Neural progenitor cell (in vitro differentiated cells): ENCODE measurements around the gene MT1B. TPM values are rescaled to one million over a fixed set of nuclear protein-coding genes. Genes with fewer than 3 reads are reported as not detected.

ENCODE experiments used
- DNase-seq: peaks from one replicate; pipeline ENCODE4 v3.0.0-alpha.2; 2016; ENCODE audit warnings: low spot score
- H2AFZ ChIP-seq: fragments of 200-600 bp; sonication (generic); replicated peaks from 2 replicates; pipeline ENCODE4 v1.6.1; 2016; ENCODE audit warnings: antibody characterized with exemption
- H3F3A ChIP-seq: fragments of 200-600 bp; sonication (generic); 2 replicates; pipeline ENCODE4 v1.6.1; 2016; ENCODE audit warnings: antibody characterized with exemption, low read depth
- H3K27ac ChIP-seq: fragments of 200-600 bp; sonication (generic); 2 replicates; pipeline ENCODE4 v1.5.1; 2016; ENCODE audit warnings: mild to moderate bottlenecking
- H3K27me3 ChIP-seq: fragments of 200-600 bp; sonication (generic); 2 replicates; pipeline ENCODE4 v1.6.1; 2016; ENCODE audit warnings: mild to moderate bottlenecking, moderate library complexity
- H3K36me3 ChIP-seq: fragments of 200-600 bp; sonication (generic); 2 replicates; pipeline ENCODE4 v1.5.1; 2016
- H3K4me1 ChIP-seq: fragments of 200-600 bp; sonication (generic); 2 replicates; pipeline ENCODE4 v1.6.1; 2016; ENCODE audit warnings: mixed run types
- H3K4me2 ChIP-seq: fragments of 200-600 bp; sonication (generic); 2 replicates; pipeline ENCODE4 v1.6.1; 2016
- H3K4me3 ChIP-seq: fragments of 200-600 bp; sonication (generic); 2 replicates; pipeline ENCODE4 v1.5.1; 2016
- H3K79me2 ChIP-seq: fragments of 200-600 bp; sonication (generic); 2 replicates; pipeline ENCODE4 v1.6.1; 2016; ENCODE audit warnings: low read depth
- H3K9ac ChIP-seq: fragments of 200-600 bp; sonication (generic); 2 replicates; pipeline ENCODE4 v1.6.1; 2016
- H3K9me3 ChIP-seq: fragments of 200-600 bp; sonication (generic); 2 replicates; pipeline ENCODE4 v1.5.1; 2016; ENCODE audit warnings: low read depth
- H4K20me1 ChIP-seq: fragments of 200-600 bp; sonication (generic); 2 replicates; pipeline ENCODE4 v1.6.1; 2016; ENCODE audit warnings: low read depth
- H3K27ac Mint-ChIP-seq: 3 replicates; pipeline ENCODE4 v1.8.0; 2021; ENCODE audit warnings: mixed read lengths
- H3K27me3 Mint-ChIP-seq: 2 replicates; pipeline ENCODE4 v1.8.0; 2022; ENCODE audit warnings: low read depth, mild to moderate bottlenecking, inconsistent platforms, moderate library complexity, mixed read lengths; ENCODE audit not compliant: insufficient read depth
- H3K36me3 Mint-ChIP-seq: 3 replicates; pipeline ENCODE4 v1.8.0; 2021; ENCODE audit warnings: mixed read lengths
- H3K4me1 Mint-ChIP-seq: 3 replicates; pipeline ENCODE4 v1.8.0; 2021; ENCODE audit warnings: mixed read lengths
- H3K4me3 Mint-ChIP-seq: 3 replicates; pipeline ENCODE4 v1.8.0; 2021; ENCODE audit warnings: mild to moderate bottlenecking, moderate library complexity, mixed read lengths
- H3K9me3 Mint-ChIP-seq: 3 replicates; pipeline ENCODE4 v1.8.0; 2020; ENCODE audit warnings: mixed read lengths
- CTCF ChIP-seq: fragments of 200-600 bp; sonication (generic); IDR thresholded peaks from 2 replicates; pipeline ENCODE4 v1.5.1; 2017; ENCODE audit warnings: antibody characterized with exemption, mild to moderate bottlenecking
- EZH2 ChIP-seq: fragments of 200-600 bp; sonication (generic); IDR thresholded peaks from 2 replicates; pipeline ENCODE4 v1.6.1; 2017; ENCODE audit warnings: antibody characterized with exemption, mild to moderate bottlenecking, moderate library complexity
- EZH2phosphoT487 ChIP-seq: fragments of 200-600 bp; sonication (generic); IDR thresholded peaks from 2 replicates; pipeline ENCODE4 v1.6.1; 2017; ENCODE audit warnings: antibody characterized with exemption
- total RNA-seq: library from RNA; depleted of rRNA; stranded (reverse); fragments of >200 nt; gene quantifications from 2 replicates; pipeline ENCODE4 v1.2.3, GENCODE V29; 2015; ENCODE audit warnings: low replicate concordance

MT1B gene
- total RNA-seq = not detected in 2 replicates

- Mint-ChIP-seq H3K36me3 (no peaks in the 10 kb centered on the region), H3K27me3 (peaks cover 40% of the 10 kb centered on the region), H3K9me3 (no peaks in the 10 kb centered on the region), H3K4me3 (no peak within 1 kb of the TSS), H3K4me1 (no peaks in the 10 kb centered on the region), H3K27ac (no peak within 1 kb of the TSS)
- no peak for DNase-seq
- no peak within 1 kb of the TSS for H2AFZ ChIP-seq
- no peak within 1 kb of the TSS for H3K4me3 ChIP-seq
- H4K20me1 ChIP-seq = peaks cover 13% of the 10 kb centered on the region
- no peaks in the 10 kb centered on the region for H3F3A ChIP-seq
- no peak within 1 kb of the TSS for H3K27ac ChIP-seq
- H3K36me3 ChIP-seq = no peaks in the 10 kb centered on the region
- no peaks in the 10 kb centered on the region for H3K9me3 ChIP-seq
- TF ChIP-seq EZH2 (no peak), CTCF (no peak), EZH2phosphoT487 (no peak)
- H3K79me2 ChIP-seq = no peaks in the 10 kb centered on the region
- H3K4me2 ChIP-seq = no peak within 1 kb of the TSS
- H3K27me3 ChIP-seq = peaks cover 97% of the 10 kb centered on the region
- H3K9ac ChIP-seq = no peak within 1 kb of the TSS
- H3K4me1 ChIP-seq = no peaks in the 10 kb centered on the region
Observed at GRCh38 chr16:56651586-56651985, at the start of gene MT1B. MT1B (plus strand) TSS chr16:56651886; CDS start chr16:56651954, 68 bp downstream.

- H2AFZ ChIP-seq = no peak overlapping the region
- H3K9ac ChIP-seq = no peak overlapping the region
- H4K20me1 ChIP-seq = peaks cover 8% of the 10 kb centered on the region
- H3K4me1 Mint-ChIP-seq = peaks cover 11% of the 10 kb centered on the region
- no peaks in the 10 kb centered on the region for H3K36me3 Mint-ChIP-seq
- H3K9me3 Mint-ChIP-seq = no peaks in the 10 kb centered on the region
- peak; percentile 54 for DNase-seq
- H3K27me3 Mint-ChIP-seq = peaks cover 7% of the 10 kb centered on the region
- no peak overlapping the region for H3K27ac Mint-ChIP-seq
- H3K4me1 ChIP-seq = peaks cover 1% of the 10 kb centered on the region
- H3K9me3 ChIP-seq = no peaks in the 10 kb centered on the region
- H3K4me2 ChIP-seq = no peak overlapping the region
- H3K36me3 ChIP-seq = no peaks in the 10 kb centered on the region
- peaks cover 16% of the 10 kb centered on the region for H3F3A ChIP-seq
- TF ChIP-seq EZH2 (no peak), EZH2phosphoT487 (no peak), CTCF (peak; percentile 43)
- no peak overlapping the region for H3K4me3 Mint-ChIP-seq
- H3K79me2 ChIP-seq = no peaks in the 10 kb centered on the region
- peaks cover 75% of the 10 kb centered on the region for H3K27me3 ChIP-seq
- no peak overlapping the region for H3K27ac ChIP-seq
- H3K4me3 ChIP-seq = no peak overlapping the region
Observed at GRCh38 chr16:56603589-56603988, 48.1 kb upstream of the MT1B start.

GRCh38 chr16:56604966-56605365, 46.7 kb upstream of the MT1B start:
- TF ChIP-seq CTCF = no peak
- no peak for TF ChIP-seq EZH2
- no peak overlapping the region for H3K4me3 Mint-ChIP-seq
- Histone ChIP-seq H3F3A (peaks cover 28% of the 10 kb centered on the region), H3K27ac (no peak overlapping the region), H4K20me1 (peaks cover 19% of the 10 kb centered on the region), H3K79me2 (no peaks in the 10 kb centered on the region), H3K4me1 (peaks cover 15% of the 10 kb centered on the region), H3K4me2 (no peak overlapping the region), H3K36me3 (no peaks in the 10 kb centered on the region), H3K9ac (no peak overlapping the region), H3K4me3 (no peak overlapping the region), H3K27me3 (peaks cover 89% of the 10 kb centered on the region), H3K9me3 (no peaks in the 10 kb centered on the region), H2AFZ (no peak overlapping the region)
- peaks cover 24% of the 10 kb centered on the region for H3K4me1 Mint-ChIP-seq
- no peaks in the 10 kb centered on the region for H3K36me3 Mint-ChIP-seq
- H3K27me3 Mint-ChIP-seq = peaks cover 10% of the 10 kb centered on the region
- H3K9me3 Mint-ChIP-seq = no peaks in the 10 kb centered on the region
- DNase-seq = no peak
- H3K27ac Mint-ChIP-seq = no peak overlapping the region
